Right ventricle myocardium superior (tissue), 1 donor: Measurements from ENCODE around the gene CGB7. TPM values are rescaled to one million over a fixed set of nuclear protein-coding genes. Genes with fewer than 3 reads are reported as not detected.
"Not testable (repeated sequence)": the region's sequence is repeated elsewhere in the genome, so short reads cannot be mapped to it uniquely, and the experiment has no call there.

Experiments used
- ATAC-seq: fragments of 200-7000 bp; cut with Tn5 transposase; one replicate; pipeline ENCODE4 v1.9.1; 2020; ENCODE audit warnings: mild to moderate bottlenecking; ENCODE audit not compliant: poor library complexity
- DNase-seq: peaks from one replicate; pipeline ENCODE4 v3.0.0-alpha.2; 2020
- intact Hi-C: fragments of 100-400 bp; cut with DNase I; formaldehyde crosslinking; loops from one replicate; pipeline ENCODE4 v1.11.2; 2022
- total RNA-seq: library from RNA; stranded (reverse); fragmentation: NEBNext Ultra II Directional; extraction: Animal tissue kit (Norgen Biotek cat#: 25700); gene quantifications from one replicate; pipeline ENCODE4 v1.2.1, GENCODE V29; 2021
- donor health status: DM: no; HTN: yes; CAD: no; lungs with severe emphysema.

Gene CGB7
- total RNA-seq, 1 donor from 2014 or later: not detected

DNA sequence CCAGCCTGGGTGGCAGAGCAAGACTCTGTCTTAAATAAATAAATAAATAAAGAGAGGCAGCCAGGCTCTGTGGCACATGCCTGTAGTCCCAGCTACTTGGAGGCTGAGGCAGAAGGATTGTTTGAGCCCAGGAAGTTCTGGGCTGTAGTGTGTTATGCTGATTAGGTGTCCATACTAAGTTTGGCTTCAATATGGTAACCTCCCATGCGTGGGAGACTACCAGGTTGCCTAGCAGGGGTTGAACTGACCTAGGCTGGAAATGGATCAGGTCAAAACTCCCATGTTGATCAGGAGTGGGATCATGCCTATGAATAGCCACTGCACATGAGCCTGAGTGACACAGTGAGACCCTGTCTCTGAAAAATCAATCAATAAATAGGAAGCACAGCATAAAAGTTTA lies 23.7 kb upstream of the CGB7 start:
- no peak for DNase-seq
- ATAC-seq: no peak
- intact Hi-C loops: no loop called here

- intact Hi-C loops: no loop called here
- ATAC-seq: no peak
Measured at GRCh38 chr19:49080392-49080791, 22.8 kb upstream of the CGB7 start.

DNA sequence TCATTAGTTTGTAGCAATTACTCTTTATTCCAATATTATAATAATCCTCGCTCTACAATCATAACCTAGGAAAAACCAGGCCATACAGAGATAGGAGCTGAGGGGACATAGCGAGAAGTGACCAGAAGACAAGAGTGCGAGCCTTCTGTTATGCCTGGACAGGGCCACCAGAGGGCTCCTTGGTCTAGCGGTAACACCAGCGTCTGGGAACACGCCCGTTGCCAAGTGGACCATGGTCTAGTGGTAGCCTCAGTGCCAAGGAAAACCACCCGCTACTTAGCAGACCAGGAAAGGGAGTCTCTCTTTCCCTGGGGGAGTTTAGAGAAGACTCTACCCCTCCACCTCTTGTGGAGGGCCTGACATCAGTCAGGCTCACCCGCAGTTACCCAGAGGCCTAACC lies 17.3 kb upstream of the CGB7 start:
- ATAC-seq: peak; percentile 69
- intact Hi-C loops: not testable (repeated sequence)

More at GRCh38 chr19:49080392-49080791, 22.8 kb upstream of the CGB7 start:
- DNase-seq: no peak

DNA sequence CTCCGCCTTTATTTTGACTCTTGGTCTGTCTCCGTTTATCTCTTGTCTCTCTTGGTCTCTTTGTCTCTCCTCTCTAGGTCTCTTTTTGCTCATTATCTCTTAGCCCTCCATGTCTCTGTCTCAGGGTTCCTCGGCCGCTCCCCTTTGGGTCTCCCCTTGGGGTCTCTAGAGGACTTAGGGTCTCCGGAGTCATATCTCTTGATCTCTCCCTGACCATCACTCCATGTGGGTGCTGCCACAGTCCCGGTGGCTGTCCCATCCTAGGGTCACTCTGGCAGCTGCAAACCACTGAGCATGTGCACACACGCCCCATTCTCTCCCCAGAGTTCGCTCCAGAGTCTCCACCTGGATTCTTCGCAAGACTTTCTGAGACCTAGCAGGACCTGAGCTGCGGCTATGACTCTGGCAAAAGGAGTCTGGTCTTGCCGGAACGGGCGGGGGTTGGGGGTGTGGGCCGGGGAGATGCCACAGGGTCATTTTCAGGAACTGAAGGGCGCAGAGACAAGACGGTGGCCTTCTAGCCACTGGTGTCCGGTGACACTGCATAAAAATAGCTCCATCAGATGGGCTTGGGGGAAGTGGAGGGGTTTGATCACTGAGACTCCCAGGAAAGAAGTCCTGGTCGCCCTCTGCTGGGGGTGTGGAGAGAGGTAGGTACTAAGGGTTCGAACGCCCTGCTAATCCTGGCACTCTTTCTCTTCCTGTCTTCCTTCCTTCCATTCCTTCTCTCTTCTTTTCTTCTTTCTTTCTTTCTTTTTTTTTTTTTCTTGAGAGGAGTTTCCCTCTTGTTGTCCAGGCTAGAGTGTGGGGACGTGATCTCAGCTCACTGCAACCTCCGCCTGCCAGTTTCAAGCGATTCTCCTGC lies 16.2 kb upstream of the CGB7 start:
- ATAC-seq (peak; percentile 65), DNase-seq (no peak)
- intact Hi-C loops: no loop called here

More for the DNA sequence above, 17.3 kb upstream of the CGB7 start:
- DNase-seq: peak; percentile 83

DNA sequence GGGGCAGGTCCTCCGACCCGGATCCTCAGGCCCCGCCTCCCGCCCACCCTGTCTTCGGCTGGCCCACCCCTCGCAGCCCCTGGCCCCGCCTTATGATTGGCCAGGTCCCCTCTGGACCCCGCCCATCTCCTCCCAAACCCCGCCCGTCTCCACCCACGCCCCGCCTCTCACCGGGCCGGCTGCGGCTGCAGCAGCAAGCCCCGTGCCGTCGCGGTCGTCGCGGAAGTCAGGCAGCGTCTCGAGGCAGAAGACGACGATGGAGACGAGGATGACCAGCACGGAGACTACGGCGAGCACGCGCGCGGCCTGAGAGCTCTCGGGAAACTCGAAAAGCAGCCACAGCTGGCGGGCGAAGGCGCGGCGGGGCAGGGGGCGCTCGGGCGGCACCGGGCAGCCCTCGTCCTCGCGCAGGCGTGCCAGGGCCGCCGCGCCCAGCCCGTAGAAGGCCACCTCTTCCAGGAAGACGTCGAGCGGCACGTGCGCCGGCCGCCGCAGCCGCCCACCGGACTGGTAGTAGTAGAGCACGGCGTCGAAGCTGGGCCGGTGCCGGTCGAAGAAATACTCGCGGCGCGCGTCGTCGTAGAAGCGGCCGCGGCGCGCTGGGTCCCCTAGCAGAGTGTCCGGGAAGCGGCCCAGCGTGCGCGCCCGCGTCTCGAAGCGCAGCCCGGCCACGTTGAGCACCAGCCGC lies 14.5 kb upstream of the CGB7 start:
- ATAC-seq: no peak
- no peak for DNase-seq
- intact Hi-C loops: no loop called here

DNA sequence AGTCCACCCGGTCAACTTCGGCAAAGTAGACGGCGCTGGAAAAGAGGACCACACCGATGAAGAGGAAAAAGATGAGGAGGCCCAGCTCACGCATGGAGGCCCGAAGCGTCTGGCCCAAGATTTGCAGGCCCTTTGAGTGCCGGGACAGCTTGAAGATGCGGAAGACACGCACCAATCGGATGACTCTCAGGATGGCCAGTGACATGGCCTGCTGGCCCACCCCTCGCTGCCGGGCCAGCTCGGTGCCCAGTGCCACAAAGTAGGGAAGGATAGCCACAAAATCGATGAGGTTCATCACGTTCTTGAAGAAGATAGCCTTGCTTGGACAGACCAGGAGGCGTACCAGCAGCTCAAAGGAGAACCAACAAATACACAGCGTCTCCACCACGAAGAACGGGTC lies 12.9 kb upstream of the CGB7 start:
- ATAC-seq: no peak
- intact Hi-C loops: no loop called here
- no peak for DNase-seq

GRCh38 chr19:49069026-49069425 lies 11.5 kb upstream of the CGB7 start:
- DNase-seq: no peak
- intact Hi-C loops: no loop called here
- ATAC-seq: no peak

DNA sequence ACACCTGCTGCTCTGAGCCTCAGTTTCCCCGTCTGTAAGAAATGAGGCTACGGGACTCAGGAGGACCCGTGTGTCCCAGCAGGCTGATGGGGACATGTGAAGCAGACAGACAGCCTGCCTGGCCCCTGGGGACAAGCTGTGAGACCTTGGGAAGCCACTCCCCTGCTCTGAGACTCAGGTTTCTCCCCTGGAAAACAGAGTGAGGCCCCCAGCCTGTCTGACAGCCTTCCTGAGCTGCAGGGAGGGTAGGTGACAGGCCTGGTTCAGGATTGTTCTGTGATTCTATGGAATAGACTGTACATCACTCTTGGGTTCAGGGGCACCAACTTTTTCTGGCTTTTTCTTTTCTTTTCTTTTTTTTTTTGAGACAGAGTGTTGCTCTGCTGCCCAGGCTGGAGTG lies 10.0 kb upstream of the CGB7 start:
- intact Hi-C loops: no loop called here
- no peak for DNase-seq
- ATAC-seq: no peak

GRCh38 chr19:49065905-49066512 lies 8.5 kb upstream of the CGB7 start:
- DNase-seq: no peak
- ATAC-seq: no peak
- intact Hi-C loops: no loop called here

- ATAC-seq: peak; percentile 54
- peak; percentile 44 for DNase-seq
- intact Hi-C loops: no loop called here
Measured at GRCh38 chr19:49064768-49065611, 7.4 kb upstream of the CGB7 start, which contains the start of gene NTF4. NTF4 (minus strand) TSS chr19:49064818; CDS start chr19:49061997, 2,821 bp downstream.

- intact Hi-C loops: no loop called here
- ATAC-seq (no peak), DNase-seq (no peak)
Measured at GRCh38 chr19:49064029-49064629, 6.6 kb upstream of the CGB7 start.

GRCh38 chr19:49061445-49061844 lies 3.9 kb upstream of the CGB7 start:
- ATAC-seq (no peak), DNase-seq (no peak)
- intact Hi-C loops: no loop called here

DNA sequence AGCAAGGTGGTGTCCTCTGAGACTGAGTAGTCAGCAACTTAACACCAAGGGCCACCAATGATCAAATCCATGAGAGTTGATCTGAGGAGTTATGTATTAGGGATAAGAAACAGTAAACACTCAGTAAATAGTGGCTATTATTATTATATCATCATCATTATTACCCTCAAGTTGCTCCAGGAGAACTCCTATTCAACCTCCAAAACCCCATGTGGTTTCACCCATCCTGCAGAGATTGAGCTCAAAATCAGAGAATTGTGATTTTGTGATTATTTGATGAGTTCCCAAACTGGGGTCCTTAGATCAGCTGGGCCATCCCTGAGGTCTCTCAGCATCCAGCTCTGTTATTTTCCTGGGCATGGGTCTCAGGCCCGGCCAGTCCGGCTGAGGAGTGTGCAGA lies 3.5 kb upstream of the CGB7 start:
- intact Hi-C loops: no loop called here
- DNase-seq (no peak), ATAC-seq (no peak)

- ATAC-seq (no peak), DNase-seq (no peak)
- intact Hi-C loops: no loop called here
Measured at GRCh38 chr19:49059053-49059452, 1.5 kb upstream of the CGB7 start.

- intact Hi-C loops: no loop called here
- no peak for ATAC-seq
- no peak for DNase-seq
Measured at GRCh38 chr19:49058562-49058961, 1.0 kb upstream of the CGB7 start.

DNA sequence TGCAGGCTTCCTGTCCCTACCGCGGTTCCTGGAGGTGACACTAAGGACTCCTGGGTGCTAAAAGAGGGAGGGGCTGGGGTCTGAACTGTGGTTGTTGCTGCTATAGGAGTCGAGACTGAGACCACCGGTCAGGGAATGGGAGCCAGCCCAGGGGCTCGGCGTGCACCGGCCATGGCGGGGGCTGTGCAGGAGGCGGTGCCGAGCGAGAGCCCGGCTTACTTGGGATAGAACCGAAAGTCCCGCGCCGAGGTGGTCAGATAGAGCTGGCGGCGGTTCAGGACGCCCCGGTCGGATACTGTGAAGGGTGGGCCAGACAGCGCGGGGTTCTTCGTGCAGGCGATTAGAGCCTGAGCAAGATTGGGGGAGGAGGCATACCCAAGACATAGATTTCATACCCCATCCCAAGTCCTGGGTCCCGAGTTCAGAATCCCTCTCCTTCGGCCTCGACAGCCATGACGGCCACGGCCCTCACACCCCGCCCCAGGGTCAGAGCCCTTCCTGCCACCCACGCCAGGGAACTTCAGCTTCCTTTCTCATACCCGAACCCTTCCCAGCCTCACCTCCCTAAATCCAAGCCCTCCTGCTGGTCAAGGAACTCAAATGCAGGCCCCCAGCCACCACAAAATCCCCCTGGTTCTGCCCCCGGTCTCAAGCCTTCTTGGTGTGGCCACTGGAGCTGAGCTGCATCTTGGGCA lies 500 bp downstream of the CGB7 start:
- peak; percentile 40 for ATAC-seq
- intact Hi-C loops, DNase-seq: not testable (repeated sequence)

GRCh38 chr19:49056101-49056901 lies 1.2 kb downstream of the CGB7 start:
- DNase-seq: peak; percentile 78
- ATAC-seq: peak; percentile 93
- intact Hi-C loops: no loop called here
